ENCODE results near the gene SIX2.

SIX2 gene

DNA sequence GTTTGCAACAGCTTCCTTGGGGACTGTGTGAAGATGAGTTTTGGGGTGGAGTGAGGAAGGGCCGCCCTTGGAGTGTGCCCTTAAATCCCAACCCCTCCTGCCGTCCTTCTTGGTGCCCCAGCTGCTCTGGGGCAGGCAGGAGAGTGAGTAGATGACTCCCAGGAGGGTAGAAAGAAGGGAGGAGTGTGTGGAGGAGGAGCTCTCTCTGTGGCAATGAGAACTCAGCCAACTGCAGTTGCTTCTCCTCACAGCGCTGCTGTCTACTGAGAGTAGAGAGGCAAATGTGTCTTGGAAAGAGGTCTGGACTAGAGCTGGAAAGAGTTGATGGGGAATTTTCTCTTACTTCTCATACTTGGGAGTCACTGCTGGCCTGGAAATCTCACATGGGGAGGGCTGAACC lies 21.8 kb upstream of the SIX2 start:
- TF ChIP-seq REST (IDR thresholded peaks at IDR 0.05; ENCODE audit: low read depth) = no peak
- no peak for TF ChIP-seq TAF1 (IDR thresholded peaks at IDR 0.05; ENCODE audit: low read depth)
- TF ChIP-seq, protein P1, sequence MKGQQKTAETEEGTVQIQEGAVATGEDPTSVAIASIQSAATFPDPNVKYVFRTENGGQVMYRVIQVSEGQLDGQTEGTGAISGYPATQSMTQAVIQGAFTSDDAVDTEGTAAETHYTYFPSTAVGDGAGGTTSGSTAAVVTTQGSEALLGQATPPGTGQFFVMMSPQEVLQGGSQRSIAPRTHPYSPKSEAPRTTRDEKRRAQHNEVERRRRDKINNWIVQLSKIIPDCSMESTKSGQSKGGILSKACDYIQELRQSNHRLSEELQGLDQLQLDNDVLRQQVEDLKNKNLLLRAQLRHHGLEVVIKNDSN (IDR thresholded peaks at IDR 0.05) = no peak
- no peak for TF ChIP-seq YY1 (IDR thresholded peaks at IDR 0.05; ENCODE audit: low read depth)
- no peak for TF ChIP-seq NFIC (IDR thresholded peaks at IDR 0.05)
- no peak for TF ChIP-seq TEAD4 (IDR thresholded peaks at IDR 0.05)
- no peak for TF ChIP-seq EP300 (IDR thresholded peaks at IDR 0.05; ENCODE audit: borderline replicate concordance)
- no peak for TF ChIP-seq EGR1 (IDR thresholded peaks at IDR 0.05)
- no peak for TF ChIP-seq CREB1 (IDR thresholded peaks at IDR 0.05; ENCODE audit: low read depth)
- no peak for TF ChIP-seq CEBPB (IDR thresholded peaks at IDR 0.05)
- no peak for TF ChIP-seq ZBTB7A (IDR thresholded peaks at IDR 0.05; ENCODE audit: low read depth)
- TF ChIP-seq FOXM1 (IDR thresholded peaks at IDR 0.05; ENCODE audit: borderline replicate concordance, low read depth) = no peak
- TF ChIP-seq TCF12 (IDR thresholded peaks at IDR 0.05; ENCODE audit: low read depth) = no peak
- no peak for TF ChIP-seq MAX (IDR thresholded peaks at IDR 0.05)
- TF ChIP-seq RAD21 (IDR thresholded peaks at IDR 0.05; ENCODE audit: low read depth) = no peak

GRCh38 chr2:45030553-45030952 lies 21.3 kb upstream of the SIX2 start:
- TF ChIP-seq, protein P1 (IDR thresholded peaks at IDR 0.05) = no peak
- no peak for TF ChIP-seq REST (IDR thresholded peaks at IDR 0.05; ENCODE audit: low read depth)
- TF ChIP-seq NFIC (IDR thresholded peaks at IDR 0.05) = no peak
- no peak for TF ChIP-seq YY1 (IDR thresholded peaks at IDR 0.05; ENCODE audit: low read depth)
- no peak for TF ChIP-seq CREB1 (IDR thresholded peaks at IDR 0.05; ENCODE audit: low read depth)
- no peak for TF ChIP-seq RAD21 (IDR thresholded peaks at IDR 0.05; ENCODE audit: low read depth)

DNA sequence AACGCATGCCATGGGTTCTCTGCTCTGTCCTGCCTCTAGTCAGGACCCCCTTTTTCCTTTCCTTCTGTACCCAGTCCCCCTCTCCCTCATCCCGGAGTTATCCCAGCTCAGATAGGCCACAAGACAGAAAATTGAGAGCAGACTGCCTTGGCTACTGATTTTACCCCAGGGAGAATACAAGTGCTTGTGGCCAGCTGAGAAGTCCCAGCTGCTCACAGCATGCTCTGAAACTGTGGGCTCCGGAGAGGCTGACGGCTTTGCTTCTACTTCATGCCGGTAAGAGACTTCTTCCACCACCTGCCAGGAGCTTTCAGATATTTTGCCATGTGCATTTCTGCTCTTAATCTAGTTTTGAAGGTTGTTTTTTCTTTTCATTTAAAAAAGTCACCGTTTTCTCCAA lies 20.0 kb upstream of the SIX2 start:
- TF ChIP-seq CREB1 (IDR thresholded peaks at IDR 0.05; ENCODE audit: low read depth) (no peak), ZBTB7A (IDR thresholded peaks at IDR 0.05; ENCODE audit: low read depth) (no peak), MAX (IDR thresholded peaks at IDR 0.05) (no peak), CEBPB (IDR thresholded peaks at IDR 0.05) (no peak), TCF12 (IDR thresholded peaks at IDR 0.05; ENCODE audit: low read depth) (no peak), YY1 (IDR thresholded peaks at IDR 0.05; ENCODE audit: low read depth) (no peak), TAF1 (IDR thresholded peaks at IDR 0.05; ENCODE audit: low read depth) (no peak), REST (IDR thresholded peaks at IDR 0.05; ENCODE audit: low read depth) (no peak)
- TF ChIP-seq, protein P1 (IDR thresholded peaks at IDR 0.05) = no peak

- TF ChIP-seq MAX (IDR thresholded peaks at IDR 0.05) (no peak), FOXM1 (IDR thresholded peaks at IDR 0.05; ENCODE audit: borderline replicate concordance, low read depth) (no peak), NFIC (IDR thresholded peaks at IDR 0.05) (no peak), TCF12 (IDR thresholded peaks at IDR 0.05; ENCODE audit: low read depth) (no peak), TEAD4 (IDR thresholded peaks at IDR 0.05) (no peak), EGR1 (IDR thresholded peaks at IDR 0.05) (no peak), YY1 (IDR thresholded peaks at IDR 0.05; ENCODE audit: low read depth) (no peak), ZBTB7A (IDR thresholded peaks at IDR 0.05; ENCODE audit: low read depth) (no peak)
- TF ChIP-seq, protein P1 (IDR thresholded peaks at IDR 0.05) = no peak
These were observed 19.0 kb upstream of the SIX2 start for GRCh38 chr2:45028276-45028675.

All from Ishikawa (cell line).